K562 (cell line): ENCODE measurements around the gene RNF223. TPM values are rescaled to one million over a fixed set of nuclear protein-coding genes. Genes with fewer than 3 reads are reported as not detected.
A peak's percentile ranks its signal among the peaks of the same experiment; 100 is the strongest.

Experiments
- ATAC-seq: fragments of 200-7000 bp; cut with Tn5 transposase; 3 replicates; pipeline ENCODE4 v1.9.1; 2020; ENCODE audit warnings: moderate library complexity
- BruUV-seq: library from RNA; stranded (reverse); fragments of 400-500 nt; replicated peaks from 2 replicates; lab custom pipeline; 2021; lab: Mats Ljungman, UMichigan
- CTCF ChIA-PET: fragments of 300-600 bp; formaldehyde crosslinking; extraction: SDS; loops from one replicate; lab custom pipeline; 2021; ENCODE audit warnings: low intra/inter-chr PET ratio; lab: Yijun Ruan, JAX
- POLR2A ChIA-PET: fragments of 300-600, 350-650 bp; sonication (Branson Sonifier 250); formaldehyde crosslinking; extraction: SDS; loops from one replicate; lab custom pipeline; 2021; ENCODE audit warnings: antibody characterized with exemption, inconsistent platforms; lab: Yijun Ruan, JAX
- DNase-seq, 4 experiments: peaks; one replicate each; pipeline versions ENCODE4 v3.0.0 to v3.0.0-alpha.2; 2011 to 2018; ENCODE audit warnings: low spot score in 3 of 4, mixed read lengths in 3 of 4; ENCODE audit errors: extremely low read depth in 1 of 4
- FAIRE-seq: peaks from 2 replicates; lab custom pipeline; 2011; peaks lifted over from hg19 to GRCh38; lab: Jason Lieb, UNC
- H2AFZ ChIP-seq: 2 replicates; pipeline ENCODE4 v1.6.0; 2011; ENCODE audit warnings: low read depth, low read length, control low read depth, inconsistent platforms
- H3K27ac ChIP-seq: fragments of 200-600 bp; 3 replicates; pipeline ENCODE4 v1.8.0; 2011; ENCODE audit warnings: low read depth, mild to moderate bottlenecking, control low read depth, inconsistent platforms, low read length, moderate library complexity, mixed read lengths; ENCODE audit errors: extremely low read depth
- H3K27me3 ChIP-seq, 2 experiments: fragments of 300-600 bp in 1 of 2; 2 replicates in 1 of 2; 3 replicates in 1 of 2; pipeline versions ENCODE4 v1.6.0 to v1.8.0; 2011; ENCODE audit warnings: inconsistent platforms in 2 of 2, low read length in 2 of 2, mild to moderate bottlenecking in 1 of 2, mixed read lengths in 1 of 2, moderate library complexity in 1 of 2; ENCODE audit not compliant: control insufficient read depth in 2 of 2, insufficient read depth in 2 of 2
- H3K36me3 ChIP-seq: fragments of 300-600 bp; 3 replicates; pipeline ENCODE4 v1.8.0; 2011; ENCODE audit warnings: mild to moderate bottlenecking, low read length, inconsistent platforms; ENCODE audit not compliant: control insufficient read depth, insufficient read depth
- H3K4me1 ChIP-seq, 2 experiments: fragments of 200-600 bp in 1 of 2; replicated peaks in 1 of 2; 2 replicates in 1 of 2; 3 replicates in 1 of 2; pipeline versions ENCODE4 v1.5.1 to v1.8.0; 2011; ENCODE audit warnings: inconsistent platforms in 2 of 2, low read length in 2 of 2, mild to moderate bottlenecking in 1 of 2, mixed read lengths in 1 of 2, moderate library complexity in 1 of 2; ENCODE audit not compliant: control insufficient read depth in 2 of 2, insufficient read depth in 2 of 2
- H3K4me2 ChIP-seq: 2 replicates; pipeline ENCODE4 v1.6.1; 2011; ENCODE audit warnings: low read length, control low read depth, inconsistent platforms, mixed read lengths; ENCODE audit not compliant: insufficient read depth
- H3K4me3 ChIP-seq: fragments of 200-600 bp; sonication (generic), shearing (Covaris generic); 2 replicates; pipeline ENCODE4 v1.5.1; 2016; ENCODE audit warnings: control low read depth, inconsistent platforms
- H3K79me2 ChIP-seq: fragments of 200-600 bp; 3 replicates; pipeline ENCODE4 v1.8.0; 2011; ENCODE audit warnings: low read length, inconsistent platforms; ENCODE audit not compliant: control insufficient read depth, insufficient read depth
- H3K9ac ChIP-seq, 2 experiments: 2 replicates each; pipeline versions ENCODE4 v1.6.0 to v1.6.1; 2011; ENCODE audit warnings: low read depth in 2 of 2, low read length in 2 of 2, control low read depth in 1 of 2, inconsistent platforms in 1 of 2, mild to moderate bottlenecking in 1 of 2, mixed read lengths in 1 of 2; ENCODE audit not compliant: insufficient read depth in 1 of 2
- H3K9me1 ChIP-seq: one replicate; pipeline ENCODE4 v1.6.0; 2011; ENCODE audit warnings: inconsistent platforms, mild to moderate bottlenecking, low read length, moderate library complexity; ENCODE audit not compliant: control insufficient read depth, insufficient read depth
- H3K9me3 ChIP-seq: replicated peaks from 2 replicates; pipeline ENCODE4 v1.5.1; 2011; ENCODE audit warnings: low read depth, low read length, inconsistent platforms; ENCODE audit not compliant: control insufficient read depth, insufficient read depth
- H4K20me1 ChIP-seq: replicated peaks from 2 replicates; pipeline ENCODE4 v1.6.1; 2011; ENCODE audit warnings: low read length, inconsistent platforms, mixed read lengths; ENCODE audit not compliant: control insufficient read depth, insufficient read depth
- CCNT2 ChIP-seq: IDR thresholded peaks from 2 replicates; pipeline ENCODE4 v1.6.1; 2011; ENCODE audit warnings: borderline replicate concordance, low read depth, mild to moderate bottlenecking, moderate library complexity, mixed read lengths, low read length; ENCODE audit not compliant: insufficient read length; ENCODE audit errors: extremely low read depth
- ETV1 ChIP-seq: fragments of 450-650 bp; conservative IDR thresholded peaks from 2 replicates; pipeline ENCODE4 v1.6.1; 2016; ENCODE audit warnings: missing genetic modification characterization, control low read depth, low read depth, missing compliant biosample characterization
- GATAD2B ChIP-seq: fragments of 450-650 bp; IDR thresholded peaks from 2 replicates; pipeline ENCODE4 v1.6.1; 2017; ENCODE audit warnings: mild to moderate bottlenecking, borderline replicate concordance
- HNRNPL ChIP-seq: fragments of 200-400 bp; formaldehyde crosslinking; IDR thresholded peaks from 2 replicates; pipeline ENCODE4 v1.6.1; 2017; ENCODE audit warnings: low read depth, mild to moderate bottlenecking, low read length
- NONO ChIP-seq, 2 experiments: fragments of 200-400 bp in 1 of 2; fragments of 450-650 bp in 1 of 2; formaldehyde crosslinking in 1 of 2; IDR thresholded peaks; 2 replicates each; pipeline ENCODE4 v1.6.1; 2017; ENCODE audit warnings: low read depth in 2 of 2, mild to moderate bottlenecking in 2 of 2, moderate library complexity in 2 of 2, low read length in 1 of 2
- ZBTB7A ChIP-seq: IDR thresholded peaks from 2 replicates; pipeline ENCODE4 v1.6.1; 2011; ENCODE audit warnings: low read depth, mild to moderate bottlenecking, low read length, moderate library complexity, borderline replicate concordance; ENCODE audit not compliant: control insufficient read depth
- ZFPM2 ChIP-seq: fragments of 250-450 bp; sonication (Bioruptor Pico); IDR thresholded peaks from 2 replicates; pipeline ENCODE4 v1.5.1; 2022; ENCODE audit warnings: mild to moderate bottlenecking
- WGBS: fragments of 100-300 bp; shearing (Covaris generic); methylation state at CpG from one replicate; pipeline ENCODE4 v1.1.6; 2016; ENCODE audit warnings: low coverage, mixed read lengths; ENCODE audit not compliant: insufficient coverage; ENCODE audit errors: missing lambda C conversion rate; 5-methylcytosine and 5-hydroxymethylcytosine counted together
- in situ Hi-C: fragments of 300-500 bp; cut with MboI; formaldehyde crosslinking; loops from 4 replicates; pipeline ENCODE4 v1.15.0; 2018; ENCODE audit warnings: inconsistent platforms, mixed read lengths
- intact Hi-C: fragments of 100-400 bp; cut with micrococcal nuclease; formaldehyde crosslinking; loops from 2 replicates; pipeline ENCODE4 v1.14.2; 2022
- polyA plus RNA-seq, 8 experiments: library from polyadenylated mRNA; depleted of rRNA in 4 of 8; stranded (reverse) in 5 of 8; unstranded in 3 of 8; fragments of >200 nt; fragmentation: Nextera tagmentation in 2 of 8; fragmentation: Illumina TruSeq in 1 of 8; extraction: Ambion mirVana in 2 of 8; extraction: Trizol in 1 of 8; gene quantifications; 2 replicates each; pipeline versions ENCODE4 v1.2.1 to v1.2.3, GENCODE V29; 2011 to 2014; ENCODE audit warnings: inconsistent platforms in 1 of 8, missing spikeins in 1 of 8
- total RNA-seq, 7 experiments: library from RNA; depleted of rRNA in 6 of 7; stranded (reverse); fragments of >200 nt in 6 of 7; fragmentation: Illumina TruSeq in 2 of 7; extraction: Trizol in 2 of 7; gene quantifications; 2 replicates each; pipeline versions ENCODE4 v1.2.1 to v1.2.3, GENCODE V29; 2011 to 2021; ENCODE audit warnings: low replicate concordance in 1 of 7
- TF ChIP-seq, protein P1 (sequence below): sonication (generic); IDR thresholded peaks from 2 replicates; pipeline ENCODE4 v1.6.1; 2016
- TF ChIP-seq, protein P2 (sequence below): sonication (generic); formaldehyde crosslinking; IDR thresholded peaks from 2 replicates; pipeline ENCODE4 v1.8.1; 2023; ENCODE audit warnings: mild to moderate bottlenecking, missing genetic modification reagents
- TF ChIP-seq, protein P3 (sequence below): fragments of 250-450 bp; sonication (Bioruptor Pico); IDR thresholded peaks from 2 replicates; pipeline ENCODE4 v1.8.0; 2022; ENCODE audit warnings: inconsistent platforms
- TF ChIP-seq, protein P4 (sequence below): fragments of 200-800 bp; sonication (Bioruptor generic); IDR thresholded peaks from 2 replicates; pipeline ENCODE4 v1.6.1; 2017; ENCODE audit warnings: missing genetic modification characterization, missing compliant biosample characterization

Gene RNF223
- total and polyA plus RNA-seq, 9 of the 15 experiments (the other 6 are each of a cell fraction or from before 2014, with no cell fraction given): 0.04 to 0.32 TPM; not detected in 7

DNA sequence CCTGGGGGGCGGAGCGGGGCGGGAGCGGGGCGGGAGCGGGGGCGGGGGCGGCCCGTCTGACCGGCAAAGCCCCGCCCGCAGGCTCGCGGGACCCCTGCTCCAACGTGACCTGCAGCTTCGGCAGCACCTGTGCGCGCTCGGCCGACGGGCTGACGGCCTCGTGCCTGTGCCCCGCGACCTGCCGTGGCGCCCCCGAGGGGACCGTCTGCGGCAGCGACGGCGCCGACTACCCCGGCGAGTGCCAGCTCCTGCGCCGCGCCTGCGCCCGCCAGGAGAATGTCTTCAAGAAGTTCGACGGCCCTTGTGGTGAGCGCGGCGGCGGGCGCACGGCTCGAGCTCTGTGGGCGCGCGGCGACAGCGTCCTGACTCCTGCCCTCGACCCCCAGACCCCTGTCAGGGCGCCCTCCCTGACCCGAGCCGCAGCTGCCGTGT is 33.0 kb downstream of the RNF223 start:
- Histone ChIP-seq H3K9ac (peak overlapping the region in 1 of 2 experiments; percentile 35; a peak in 2 of 4 replicates), H3K9me3 (no peaks in the 10 kb centered on the region), H3K27me3 (no peaks in the 10 kb centered on the region), H3K4me2 (no peak overlapping the region; the same call in 1 of the 2 replicates), H3K79me2 (no peaks in the 10 kb centered on the region; the same call in 2 of the 3 replicates), H3K4me3 (no peak overlapping the region), H3K9me1 (no peaks in the 10 kb centered on the region), H3K4me1 (peaks cover 8 to 82% of the 10 kb centered on the region in 2 experiments; a peak in 4 of 5 replicates), H3K27ac (no peak overlapping the region), H3K36me3 (peaks cover 50% of the 10 kb centered on the region; the same call in 2 of the 3 replicates), H2AFZ (no peak overlapping the region), H4K20me1 (peaks cover 18% of the 10 kb centered on the region)
- 64% methylated on average over 33 of the region's 60 CpGs for WGBS
- no peak for FAIRE-seq
- no peak for DNase-seq
- TF ChIP-seq HNRNPL: peak; percentile 79; the same call in 1 of the 2 replicates
- no peak for TF ChIP-seq ETV1 (tag)
- TF ChIP-seq, protein P1, sequence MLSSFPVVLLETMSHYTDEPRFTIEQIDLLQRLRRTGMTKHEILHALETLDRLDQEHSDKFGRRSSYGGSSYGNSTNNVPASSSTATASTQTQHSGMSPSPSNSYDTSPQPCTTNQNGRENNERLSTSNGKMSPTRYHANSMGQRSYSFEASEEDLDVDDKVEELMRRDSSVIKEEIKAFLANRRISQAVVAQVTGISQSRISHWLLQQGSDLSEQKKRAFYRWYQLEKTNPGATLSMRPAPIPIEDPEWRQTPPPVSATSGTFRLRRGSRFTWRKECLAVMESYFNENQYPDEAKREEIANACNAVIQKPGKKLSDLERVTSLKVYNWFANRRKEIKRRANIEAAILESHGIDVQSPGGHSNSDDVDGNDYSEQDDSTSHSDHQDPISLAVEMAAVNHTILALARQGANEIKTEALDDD: no peak
- peak; percentile 8 for TF ChIP-seq CCNT2
- TF ChIP-seq, protein P2, sequence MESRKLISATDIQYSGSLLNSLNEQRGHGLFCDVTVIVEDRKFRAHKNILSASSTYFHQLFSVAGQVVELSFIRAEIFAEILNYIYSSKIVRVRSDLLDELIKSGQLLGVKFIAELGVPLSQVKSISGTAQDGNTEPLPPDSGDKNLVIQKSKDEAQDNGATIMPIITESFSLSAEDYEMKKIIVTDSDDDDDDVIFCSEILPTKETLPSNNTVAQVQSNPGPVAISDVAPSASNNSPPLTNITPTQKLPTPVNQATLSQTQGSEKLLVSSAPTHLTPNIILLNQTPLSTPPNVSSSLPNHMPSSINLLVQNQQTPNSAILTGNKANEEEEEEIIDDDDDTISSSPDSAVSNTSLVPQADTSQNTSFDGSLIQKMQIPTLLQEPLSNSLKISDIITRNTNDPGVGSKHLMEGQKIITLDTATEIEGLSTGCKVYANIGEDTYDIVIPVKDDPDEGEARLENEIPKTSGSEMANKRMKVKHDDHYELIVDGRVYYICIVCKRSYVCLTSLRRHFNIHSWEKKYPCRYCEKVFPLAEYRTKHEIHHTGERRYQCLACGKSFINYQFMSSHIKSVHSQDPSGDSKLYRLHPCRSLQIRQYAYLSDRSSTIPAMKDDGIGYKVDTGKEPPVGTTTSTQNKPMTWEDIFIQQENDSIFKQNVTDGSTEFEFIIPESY (CRISPR knock-in tag): peak; percentile 94
- TF ChIP-seq, protein P3, sequence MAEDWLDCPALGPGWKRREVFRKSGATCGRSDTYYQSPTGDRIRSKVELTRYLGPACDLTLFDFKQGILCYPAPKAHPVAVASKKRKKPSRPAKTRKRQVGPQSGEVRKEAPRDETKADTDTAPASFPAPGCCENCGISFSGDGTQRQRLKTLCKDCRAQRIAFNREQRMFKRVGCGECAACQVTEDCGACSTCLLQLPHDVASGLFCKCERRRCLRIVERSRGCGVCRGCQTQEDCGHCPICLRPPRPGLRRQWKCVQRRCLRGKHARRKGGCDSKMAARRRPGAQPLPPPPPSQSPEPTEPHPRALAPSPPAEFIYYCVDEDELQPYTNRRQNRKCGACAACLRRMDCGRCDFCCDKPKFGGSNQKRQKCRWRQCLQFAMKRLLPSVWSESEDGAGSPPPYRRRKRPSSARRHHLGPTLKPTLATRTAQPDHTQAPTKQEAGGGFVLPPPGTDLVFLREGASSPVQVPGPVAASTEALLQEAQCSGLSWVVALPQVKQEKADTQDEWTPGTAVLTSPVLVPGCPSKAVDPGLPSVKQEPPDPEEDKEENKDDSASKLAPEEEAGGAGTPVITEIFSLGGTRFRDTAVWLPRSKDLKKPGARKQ: peak; percentile 49; the same call in 1 of the 2 replicates
- TF ChIP-seq GATAD2B: peak; percentile 37; the same call in 1 of the 2 replicates
- 0 out of 4 replicates have a peak, but pooled peaks of 1 of the 2 experiments have one; percentile 21 for TF ChIP-seq NONO (IDR thresholded peaks at IDR 0.05; ENCODE audit: low read depth in 2 of 2, low read length in 1 of 2)
- TF ChIP-seq ZFPM2 (CRISPR knock-in tag): 0 out of 2 replicates have a peak, but pooled peaks have one; percentile 46
- TF ChIP-seq, protein P4, sequence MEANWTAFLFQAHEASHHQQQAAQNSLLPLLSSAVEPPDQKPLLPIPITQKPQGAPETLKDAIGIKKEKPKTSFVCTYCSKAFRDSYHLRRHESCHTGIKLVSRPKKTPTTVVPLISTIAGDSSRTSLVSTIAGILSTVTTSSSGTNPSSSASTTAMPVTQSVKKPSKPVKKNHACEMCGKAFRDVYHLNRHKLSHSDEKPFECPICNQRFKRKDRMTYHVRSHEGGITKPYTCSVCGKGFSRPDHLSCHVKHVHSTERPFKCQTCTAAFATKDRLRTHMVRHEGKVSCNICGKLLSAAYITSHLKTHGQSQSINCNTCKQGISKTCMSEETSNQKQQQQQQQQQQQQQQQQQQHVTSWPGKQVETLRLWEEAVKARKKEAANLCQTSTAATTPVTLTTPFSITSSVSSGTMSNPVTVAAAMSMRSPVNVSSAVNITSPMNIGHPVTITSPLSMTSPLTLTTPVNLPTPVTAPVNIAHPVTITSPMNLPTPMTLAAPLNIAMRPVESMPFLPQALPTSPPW: peak; percentile 88
- TF ChIP-seq ZBTB7A: peak; percentile 13; the same call in 1 of the 2 replicates
- intact Hi-C loops: no loop called here
- in situ Hi-C loops: no loop called here
- no TSS peak for BruUV-seq
- ChIA-PET POLR2A (interaction anchor here (0.5 to 1.1 kb wide), 6 partner anchors 10 to 28 kb away, joined by 3 to 4 read pairs (median 4); partner anchors contain the start of genes AGRN and ISG15), CTCF (no interaction called here)
- peak; percentile 5; the same call in 1 of the 3 replicates for ATAC-seq
